Natural killer cell (primary cell): ENCODE measurements around the gene TES. TPM values are rescaled to one million over a fixed set of nuclear protein-coding genes. Genes with fewer than 3 reads are reported as not detected.

Experiments used
- ATAC-seq, 3 donors: fragments of 150-1000 bp in 2 of 3; fragments of 200-7000 bp in 1 of 3; cut with Tn5 transposase; 1 replicate in 1 of 3; 2 replicates in 2 of 3; pipeline ENCODE4 v1.10.0; 2021; ENCODE audit warnings: mild to moderate bottlenecking in 2 of 3, moderate library complexity in 2 of 3
- DNase-seq, 2 donors: peaks; one replicate each; pipeline versions ENCODE4 v3.0.0 to v3.0.0-alpha.2; 2013 to 2021; ENCODE audit warnings: mixed read lengths in 1 of 2
- H3K27ac ChIP-seq: one replicate; pipeline ENCODE4 v1.5.1; 2013; ENCODE audit warnings: mild to moderate bottlenecking, low read length
- H3K27me3 ChIP-seq: one replicate; pipeline ENCODE4 v1.6.1; 2013; ENCODE audit warnings: low read length; ENCODE audit not compliant: control insufficient read depth, insufficient read depth
- H3K36me3 ChIP-seq: one replicate; pipeline ENCODE4 v1.6.1; 2013; ENCODE audit warnings: low read length; ENCODE audit not compliant: control insufficient read depth, insufficient read depth
- H3K4me1 ChIP-seq: one replicate; pipeline ENCODE4 v1.6.1; 2013; ENCODE audit warnings: low read length; ENCODE audit not compliant: control insufficient read depth, insufficient read depth
- H3K4me3 ChIP-seq: one replicate; pipeline ENCODE4 v1.5.1; 2013; ENCODE audit warnings: low read length
- H3K9me3 ChIP-seq: one replicate; pipeline ENCODE4 v1.6.1; 2013; ENCODE audit warnings: low read length; ENCODE audit not compliant: control insufficient read depth, insufficient read depth
- H3K27ac Mint-ChIP-seq, 2 donors: one replicate each; pipeline ENCODE4 v1.8.0; 2022; ENCODE audit warnings: mild to moderate bottlenecking in 2 of 2, mixed read lengths in 2 of 2, moderate library complexity in 1 of 2
- H3K27me3 Mint-ChIP-seq, 2 donors: one replicate each; pipeline ENCODE4 v1.8.0; 2022; ENCODE audit warnings: low read depth in 2 of 2, mixed read lengths in 2 of 2
- H3K36me3 Mint-ChIP-seq: one replicate; pipeline ENCODE4 v1.8.0; 2022; ENCODE audit warnings: mixed read lengths
- H3K4me1 Mint-ChIP-seq, 2 donors: one replicate each; pipeline ENCODE4 v1.8.0; 2022; ENCODE audit warnings: mixed read lengths in 2 of 2
- H3K4me3 Mint-ChIP-seq: one replicate; pipeline ENCODE4 v1.8.0; 2022; ENCODE audit warnings: mild to moderate bottlenecking, moderate library complexity, mixed read lengths
- H3K9me3 Mint-ChIP-seq, 2 donors: one replicate each; pipeline ENCODE4 v1.8.0; 2022; ENCODE audit warnings: mixed read lengths in 2 of 2
- CTCF ChIP-seq: fragments of 200-600 bp; IDR thresholded peaks from one replicate; pipeline ENCODE4 v1.8.0; 2022; ENCODE audit warnings: antibody characterized with exemption
- WGBS: methylation state at CpG from one replicate; pipeline ENCODE4 v1.1.7; 2013; ENCODE audit warnings: missing lambda C conversion rate; ENCODE audit not compliant: insufficient coverage; 5-methylcytosine and 5-hydroxymethylcytosine counted together
- intact Hi-C: fragments of 100-400 bp; cut with micrococcal nuclease; formaldehyde crosslinking; loops from one replicate; pipeline ENCODE4 v1.14.2; 2022
- total RNA-seq, 4 donors: library from RNA; stranded (reverse); fragments of 120-200 nt in 1 of 4; gene quantifications; one replicate each; pipeline versions ENCODE4 v1.2.3 to v1.2.4, GENCODE V29; 2013 to 2022

Gene TES
- total RNA-seq, 3 donors from 2014 or later (not counting 1 experiment from before 2014, with no cell fraction given) = 220 to 269 (median 227) TPM

- no peaks in the 10 kb centered on the region for H3K27me3 ChIP-seq
- Mint-ChIP-seq H3K27me3 (no peaks in the 10 kb centered on the region), H3K4me1 (peaks cover 76 to 84% of the 10 kb centered on the region in 2 donors), H3K27ac (peak overlapping the region; percentile 93 to 94), H3K9me3 (no peaks in the 10 kb centered on the region), H3K36me3 (no peaks in the 10 kb centered on the region), H3K4me3 (peak overlapping the region; percentile 71)
- H3K36me3 ChIP-seq = peaks cover 7% of the 10 kb centered on the region
- no peak for DNase-seq
- no peak overlapping the region for H3K4me3 ChIP-seq
- H3K27ac ChIP-seq = no peak overlapping the region
- ATAC-seq = no peak
- peaks cover 29% of the 10 kb centered on the region for H3K4me1 ChIP-seq
- intact Hi-C loops = loop anchor here (1.0 kb wide), 1 partner anchor 8 kb away; no protein-coding TSS in a partner anchor
- TF ChIP-seq CTCF = no peak
- H3K9me3 ChIP-seq = no peaks in the 10 kb centered on the region
Measured at GRCh38 chr7:116232350-116232749, 22.0 kb downstream of the TES start.

DNA sequence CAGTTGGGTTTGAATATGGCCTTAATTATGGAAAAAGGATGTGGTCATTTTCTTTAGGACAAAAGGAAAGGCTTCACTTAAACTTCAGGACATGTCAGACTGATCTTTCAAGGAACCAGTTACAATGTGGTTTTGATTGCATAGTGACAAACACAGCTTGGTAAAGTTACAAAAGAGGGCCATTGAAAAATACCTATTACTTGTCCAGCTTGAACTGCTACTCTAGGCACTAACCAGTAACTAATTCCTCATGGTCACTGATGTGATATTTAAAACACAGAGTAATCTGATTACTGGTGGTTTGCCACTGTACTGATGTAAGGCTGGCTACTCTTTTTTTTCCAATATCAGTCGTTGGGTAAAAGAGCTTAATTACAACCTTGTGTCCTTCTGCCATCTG, 22.6 kb downstream of the TES start:
- H3K27me3 ChIP-seq = no peaks in the 10 kb centered on the region
- Mint-ChIP-seq H3K4me1 (peaks cover 77 to 84% of the 10 kb centered on the region in 2 donors), H3K9me3 (no peaks in the 10 kb centered on the region), H3K4me3 (peak overlapping the region; percentile 40), H3K27me3 (no peaks in the 10 kb centered on the region), H3K36me3 (no peaks in the 10 kb centered on the region), H3K27ac (peak overlapping the region; percentile 93 to 94)
- no peak for DNase-seq
- peaks cover 29% of the 10 kb centered on the region for H3K4me1 ChIP-seq
- peak overlapping the region; percentile 26 for H3K27ac ChIP-seq
- no peak for TF ChIP-seq CTCF
- no peaks in the 10 kb centered on the region for H3K9me3 ChIP-seq
- WGBS = 50% methylated on average over 1 of the region's 1 CpG
- H3K4me3 ChIP-seq = no peak overlapping the region
- no peak for ATAC-seq
- intact Hi-C loops = loop anchor here (1.0 kb wide), 1 partner anchor 9 kb away; no protein-coding TSS in a partner anchor
- peaks cover 11% of the 10 kb centered on the region for H3K36me3 ChIP-seq

GRCh38 chr7:116234517-116235200, 24.3 kb downstream of the TES start:
- Histone ChIP-seq H3K4me3 (no peak overlapping the region), H3K27ac (peak overlapping the region; percentile 24), H3K27me3 (no peaks in the 10 kb centered on the region), H3K36me3 (peaks cover 24% of the 10 kb centered on the region), H3K4me1 (peaks cover 32% of the 10 kb centered on the region), H3K9me3 (no peaks in the 10 kb centered on the region)
- H3K36me3 Mint-ChIP-seq = no peaks in the 10 kb centered on the region
- ATAC-seq (peak; percentile 50 to 58 (median 51)), DNase-seq (no peak)
- 32% methylated on average over 8 of the region's 9 CpGs for WGBS
- H3K27me3 Mint-ChIP-seq = no peaks in the 10 kb centered on the region
- no peak for TF ChIP-seq CTCF
- H3K4me1 Mint-ChIP-seq = peaks cover 81 to 86% of the 10 kb centered on the region in 2 donors
- peak overlapping the region; percentile 93 to 94 for H3K27ac Mint-ChIP-seq
- peak overlapping the region; percentile 69 for H3K4me3 Mint-ChIP-seq
- intact Hi-C loops = no loop called here
- H3K9me3 Mint-ChIP-seq = no peaks in the 10 kb centered on the region

DNA sequence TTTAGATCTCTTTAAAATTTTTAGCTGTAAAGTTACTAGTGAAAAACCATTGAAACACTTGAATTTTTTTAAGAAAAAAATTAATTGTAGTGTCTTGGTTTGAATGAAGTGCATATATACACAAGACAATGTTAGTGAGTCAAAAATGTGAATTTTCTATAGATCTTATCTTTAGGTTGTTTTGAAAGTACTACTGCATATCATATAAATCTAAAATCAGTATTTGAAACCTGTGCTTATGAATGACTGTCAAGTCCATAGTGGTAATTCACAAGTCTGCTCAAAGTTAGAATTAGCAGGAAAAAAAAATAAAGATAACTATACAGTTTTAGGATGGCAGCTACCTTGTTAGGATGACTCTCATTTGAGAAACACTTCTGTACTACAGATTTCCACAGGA, 25.0 kb downstream of the TES start:
- H3K4me3 Mint-ChIP-seq = peak overlapping the region; percentile 69
- H3K4me1 Mint-ChIP-seq = peaks cover 78 to 82% of the 10 kb centered on the region in 2 donors
- no peak overlapping the region for H3K4me3 ChIP-seq
- intact Hi-C loops = no loop called here
- H3K27me3 Mint-ChIP-seq = no peaks in the 10 kb centered on the region
- H3K27ac Mint-ChIP-seq = peak overlapping the region; percentile 93 to 94
- no peak for TF ChIP-seq CTCF
- no peaks in the 10 kb centered on the region for H3K36me3 Mint-ChIP-seq
- peaks cover 29% of the 10 kb centered on the region for H3K36me3 ChIP-seq
- no peaks in the 10 kb centered on the region for H3K27me3 ChIP-seq
- ATAC-seq (peak in 2 of 3 donors; percentile 16 to 38), DNase-seq (no peak)
- no peaks in the 10 kb centered on the region for H3K9me3 Mint-ChIP-seq
- no peaks in the 10 kb centered on the region for H3K9me3 ChIP-seq
- H3K4me1 ChIP-seq = peaks cover 28% of the 10 kb centered on the region
- peak overlapping the region; percentile 31 for H3K27ac ChIP-seq
